Inferior parietal cortex (tissue), 1 donor: ENCODE results near the gene GNAI2.
A peak's percentile ranks its signal among the peaks of the same experiment; 100 is the strongest.
"Not testable (repeated sequence)": the region's sequence is repeated elsewhere in the genome, so short reads cannot be mapped to it uniquely, and the experiment has no call there.

Source experiments
- DNase-seq: peaks from one replicate; pipeline ENCODE4 v3.0.0-alpha.2; 2016; ENCODE audit errors: extremely low spot score

GNAI2 gene

GRCh38 chr3:50264383-50264963, 28.5 kb downstream of the GNAI2 start:
- peak; percentile 55 for DNase-seq

- DNase-seq = no peak
Observed at GRCh38 chr3:50264964-50265485, 29.0 kb downstream of the GNAI2 start.

GRCh38 chr3:50265571-50265970, 29.6 kb downstream of the GNAI2 start:
- no peak for DNase-seq

GRCh38 chr3:50266017-50266416, 30.0 kb downstream of the GNAI2 start:
- DNase-seq = no peak

GRCh38 chr3:50266836-50267235, 30.8 kb downstream of the GNAI2 start:
- DNase-seq = no peak

- no peak for DNase-seq
Observed at GRCh38 chr3:50267280-50267913, 31.4 kb downstream of the GNAI2 start.

GRCh38 chr3:50268276-50268675, 32.3 kb downstream of the GNAI2 start:
- no peak for DNase-seq

- DNase-seq = no peak
Observed at GRCh38 chr3:50268703-50269451, 32.9 kb downstream of the GNAI2 start, which contains the start of gene SEMA3B. SEMA3B (plus strand) TSS chr3:50269147; CDS start chr3:50269241, 94 bp downstream.

GRCh38 chr3:50269460-50269859, 33.5 kb downstream of the GNAI2 start:
- no peak for DNase-seq

- DNase-seq = no peak
Observed at GRCh38 chr3:50269977-50270413, 34.0 kb downstream of the GNAI2 start.

GRCh38 chr3:50270422-50271224, 34.6 kb downstream of the GNAI2 start:
- DNase-seq = no peak

- no peak for DNase-seq
Observed at GRCh38 chr3:50271314-50271936, 35.4 kb downstream of the GNAI2 start.

GRCh38 chr3:50272538-50272910, 36.5 kb downstream of the GNAI2 start:
- not testable (repeated sequence) for DNase-seq

- DNase-seq = peak; percentile 94
Observed at GRCh38 chr3:50272911-50273688, 37.1 kb downstream of the GNAI2 start.

GRCh38 chr3:50273689-50274065, 37.7 kb downstream of the GNAI2 start:
- DNase-seq = no peak

GRCh38 chr3:50274371-50275104, 38.5 kb downstream of the GNAI2 start:
- no peak for DNase-seq

- DNase-seq = no peak
Observed at GRCh38 chr3:50275141-50275995, 39.4 kb downstream of the GNAI2 start.

GRCh38 chr3:50275996-50276761, 40.2 kb downstream of the GNAI2 start:
- DNase-seq = no peak
